ENCODE data around the gene STK11. TPM values are rescaled to one million over a fixed set of nuclear protein-coding genes. Genes with fewer than 3 reads are reported as not detected.

Gene STK11
- total and polyA plus RNA-seq, 2 of the 4 experiments (the other 2 are of a cell fraction), result 39.3 to 42.8 TPM

GRCh38 chr19:1218751-1219567 is 13.4 kb downstream of the STK11 start:
- TF ChIP-seq CHD1 (IDR thresholded peaks at IDR 0.05; ENCODE audit: low read depth, low read length) (no peak), CTCF (conservative IDR thresholded peaks at IDR 0.05; ENCODE audit: low read depth, low read length) (no peak)
- H3K18ac ChIP-seq (ENCODE audit: low read depth, low read length), result no peak overlapping the region
- no peak overlapping the region for H2AFZ ChIP-seq (replicated peaks; ENCODE audit: low read length, poor library complexity)
- no peak overlapping the region for H3K14ac ChIP-seq (replicated peaks; ENCODE audit: low read depth, low read length)
- no peak overlapping the region for H3K4ac ChIP-seq (ENCODE audit: low read depth, low read length)
- H3K27me3 ChIP-seq (ENCODE audit: control insufficient read depth, insufficient read depth, low read length), result no peaks in the 10 kb centered on the region
- H4K20me1 ChIP-seq (ENCODE audit: insufficient read depth, low read length), result peaks cover 53% of the 10 kb centered on the region
- peaks cover 34% of the 10 kb centered on the region; the same call in 1 of the 2 replicates for H3K36me3 ChIP-seq (ENCODE audit: control insufficient read depth, insufficient read depth, low read length)
- ATAC-seq (ENCODE audit: low read depth) (no peak), DNase-seq (no peak)
- H4K5ac ChIP-seq (ENCODE audit: low read depth, low read length), result no peak overlapping the region
- no peak overlapping the region for H3K9ac ChIP-seq (ENCODE audit: low read depth, low read length)
- H4K8ac ChIP-seq (ENCODE audit: low read depth in 2 of 2, low read length in 2 of 2), result no peak overlapping the region
- intact Hi-C loops (cut with micrococcal nuclease) (no loop called here), in situ Hi-C loops (cut with MboI; ENCODE audit: low sequenced_read_pairs) (no loop called here), dilution Hi-C loops (cut with HindIII; ENCODE audit: low sequenced_read_pairs, unreplicated experiment) (no loop called here)
- no TSS peak for BruUV-seq (replicated peaks)
- no peak overlapping the region for H2BK20ac ChIP-seq (ENCODE audit: low read depth, low read length)
- peaks cover 18 to 76% of the 10 kb centered on the region in 2 experiments; a peak in 3 of 4 replicates for H3K79me1 ChIP-seq (ENCODE audit: low read depth in 1 of 2, low read length in 2 of 2)
- no peak overlapping the region for H2BK15ac ChIP-seq (ENCODE audit: low read depth, low read length)
- H3K9me1 ChIP-seq (ENCODE audit: insufficient read depth, low read length), result peaks cover 11% of the 10 kb centered on the region
- H2BK120ac ChIP-seq (ENCODE audit: low read depth, low read length), result no peak overlapping the region
- 94% methylated on average over 24 of the region's 37 CpGs; no CpG with 5 or more reads in 1 of the 2 experiments for WGBS, 2 experiments (ENCODE audit: extremely low coverage in 2 of 2, insufficient read length in 1 of 2)
- no peak overlapping the region for H3K23ac ChIP-seq (ENCODE audit: low read depth, low read length)
- no peak overlapping the region for H3K27ac ChIP-seq (ENCODE audit: insufficient read depth, low read length)
- H3K4me1 ChIP-seq (ENCODE audit: control insufficient read depth, insufficient read depth, low read length), result peaks cover 15% of the 10 kb centered on the region
- peak overlapping the region; percentile 65 for H2AK9ac ChIP-seq (replicated peaks; ENCODE audit: low read depth, low read length, poor library complexity)
- no peaks in the 10 kb centered on the region for H3K9me3 ChIP-seq (ENCODE audit: control insufficient read depth, insufficient read depth, low read length)
- H2AK5ac ChIP-seq (ENCODE audit: low read depth, low read length), result 0 out of 2 replicates have a peak overlapping the region, but pooled peaks have one; percentile 12
- ChIA-PET CTCF (no interaction called here), POLR2A (ENCODE audit: unreplicated experiment) (no interaction called here)
- no peak overlapping the region for H3K4me2 ChIP-seq (ENCODE audit: low read depth, low read length)
- H2BK5ac ChIP-seq (ENCODE audit: low read depth, low read length, poor library complexity, severe bottlenecking), result no peak overlapping the region
- H3K4me3 ChIP-seq (ENCODE audit: insufficient read depth, low read depth, low read length), result no peak overlapping the region
- H4K91ac ChIP-seq (ENCODE audit: insufficient read depth, low read depth, low read length), result no peak overlapping the region
- H3K56ac ChIP-seq (ENCODE audit: extremely low read depth, insufficient read depth, low read length), result no peak overlapping the region

Measured in IMR-90 (cell line).